SK-N-SH treated with all-trans-retinoic acid at 6 μM for 48 hours (cell line): Measurements from ENCODE around the gene APOL5.
"Not testable (repeated sequence)": the region's sequence is repeated elsewhere in the genome, so short reads cannot be mapped to it uniquely, and the experiment has no call there.

Source experiments
- ATAC-seq: fragments of 200-7000 bp; cut with Tn5 transposase; 3 replicates; pipeline ENCODE4 v1.9.1; 2020; ENCODE audit warnings: mild to moderate bottlenecking, moderate library complexity
- BACH2 ChIP-seq: fragments of 250-450 bp; sonication (Bioruptor Pico); IDR thresholded peaks from 2 replicates; pipeline ENCODE4 v1.9.0; 2021; ENCODE audit warnings: mild to moderate bottlenecking, borderline replicate concordance
- CREB5 ChIP-seq: fragments of 250-450 bp; sonication (Bioruptor Pico); IDR thresholded peaks from 2 replicates; pipeline ENCODE4 v1.5.1; 2020; ENCODE audit warnings: low read depth, mild to moderate bottlenecking, moderate library complexity
- CSDC2 ChIP-seq: fragments of 250-450 bp; sonication (Bioruptor Pico); IDR thresholded peaks from 2 replicates; pipeline ENCODE4 v1.5.0; 2020; ENCODE audit warnings: mild to moderate bottlenecking, moderate library complexity
- ESRRG ChIP-seq: fragments of 250-450 bp; sonication (Bioruptor Pico); IDR thresholded peaks from 2 replicates; pipeline ENCODE4 v1.6.1; 2021; ENCODE audit warnings: mild to moderate bottlenecking
- GLIS3 ChIP-seq: fragments of 250-450 bp; sonication (Bioruptor Pico); IDR thresholded peaks from 2 replicates; pipeline ENCODE4 v1.5.0; 2020; ENCODE audit warnings: mild to moderate bottlenecking, moderate library complexity
- ISL1 ChIP-seq: fragments of 250-450 bp; sonication (Bioruptor Pico); IDR thresholded peaks from 2 replicates; pipeline ENCODE4 v2.1.2; 2022; ENCODE audit warnings: mild to moderate bottlenecking, moderate library complexity
- PATZ1 ChIP-seq: fragments of 250-450 bp; sonication (Bioruptor Pico); IDR thresholded peaks from 2 replicates; pipeline ENCODE4 v1.8.0; 2020; ENCODE audit warnings: mild to moderate bottlenecking, moderate library complexity, borderline replicate concordance
- POU6F1 ChIP-seq: fragments of 250-450 bp; sonication (Bioruptor Pico); IDR thresholded peaks from 2 replicates; pipeline ENCODE4 v1.8.0; 2021; ENCODE audit warnings: low read depth, mild to moderate bottlenecking, moderate library complexity, borderline replicate concordance
- RARB ChIP-seq: fragments of 250-450 bp; sonication (Bioruptor Pico); IDR thresholded peaks from 2 replicates; pipeline ENCODE4 v1.8.0; 2021; ENCODE audit warnings: mild to moderate bottlenecking, moderate library complexity
- SNAI2 ChIP-seq: fragments of 250-450 bp; sonication (Bioruptor Pico); IDR thresholded peaks from 2 replicates; pipeline ENCODE4 v1.5.0; 2020; ENCODE audit warnings: mild to moderate bottlenecking, moderate library complexity
- TCF4 ChIP-seq: fragments of 250-450 bp; sonication (Bioruptor Pico); IDR thresholded peaks from 2 replicates; pipeline ENCODE4 v1.8.0; 2021; ENCODE audit warnings: mild to moderate bottlenecking, moderate library complexity, borderline replicate concordance
- TOX ChIP-seq: fragments of 250-450 bp; sonication (Bioruptor Pico); IDR thresholded peaks from 2 replicates; pipeline ENCODE4 v1.8.0; 2021; ENCODE audit warnings: mild to moderate bottlenecking, moderate library complexity, borderline replicate concordance
- ZC3H10 ChIP-seq: fragments of 250-450 bp; sonication (Bioruptor Pico); IDR thresholded peaks from 2 replicates; pipeline ENCODE4 v1.5.1; 2021; ENCODE audit warnings: mild to moderate bottlenecking, moderate library complexity
- ZFP3 ChIP-seq: fragments of 250-450 bp; sonication (Bioruptor Pico); IDR thresholded peaks from 2 replicates; pipeline ENCODE4 v1.5.0; 2020; ENCODE audit warnings: mild to moderate bottlenecking, moderate library complexity
- ZFP30 ChIP-seq: fragments of 450-650 bp; formaldehyde crosslinking; IDR thresholded peaks from 2 replicates; pipeline ENCODE4 v1.5.0; 2022; ENCODE audit warnings: mild to moderate bottlenecking, moderate library complexity
- ZNF565 ChIP-seq: fragments of 450-650 bp; formaldehyde crosslinking; conservative IDR thresholded peaks from 2 replicates; pipeline ENCODE4 v1.5.0; 2020; ENCODE audit warnings: low read depth, mild to moderate bottlenecking, moderate library complexity
- ZNF70 ChIP-seq: fragments of 450-650 bp; formaldehyde crosslinking; IDR thresholded peaks from 2 replicates; pipeline ENCODE4 v1.5.0; 2020; ENCODE audit warnings: mild to moderate bottlenecking, moderate library complexity
- ZNF8 ChIP-seq: fragments of 450-650 bp; formaldehyde crosslinking; IDR thresholded peaks from 2 replicates; pipeline ENCODE4 v1.5.0; 2020; ENCODE audit warnings: mild to moderate bottlenecking, moderate library complexity
- TF ChIP-seq, protein P1 (sequence below): fragments of 250-450 bp; sonication (Bioruptor Pico); IDR thresholded peaks from 2 replicates; pipeline ENCODE4 v1.5.1; 2021; ENCODE audit warnings: mild to moderate bottlenecking, moderate library complexity
- TF ChIP-seq, protein P2 (sequence below): fragments of 250-450 bp; sonication (Bioruptor Pico); IDR thresholded peaks from 2 replicates; pipeline ENCODE4 v1.5.0; 2020; ENCODE audit warnings: mild to moderate bottlenecking, moderate library complexity

The APOL5 gene, protein sequence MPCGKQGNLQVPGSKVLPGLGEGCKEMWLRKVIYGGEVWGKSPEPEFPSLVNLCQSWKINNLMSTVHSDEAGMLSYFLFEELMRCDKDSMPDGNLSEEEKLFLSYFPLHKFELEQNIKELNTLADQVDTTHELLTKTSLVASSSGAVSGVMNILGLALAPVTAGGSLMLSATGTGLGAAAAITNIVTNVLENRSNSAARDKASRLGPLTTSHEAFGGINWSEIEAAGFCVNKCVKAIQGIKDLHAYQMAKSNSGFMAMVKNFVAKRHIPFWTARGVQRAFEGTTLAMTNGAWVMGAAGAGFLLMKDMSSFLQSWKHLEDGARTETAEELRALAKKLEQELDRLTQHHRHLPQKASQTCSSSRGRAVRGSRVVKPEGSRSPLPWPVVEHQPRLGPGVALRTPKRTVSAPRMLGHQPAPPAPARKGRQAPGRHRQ

DNA sequence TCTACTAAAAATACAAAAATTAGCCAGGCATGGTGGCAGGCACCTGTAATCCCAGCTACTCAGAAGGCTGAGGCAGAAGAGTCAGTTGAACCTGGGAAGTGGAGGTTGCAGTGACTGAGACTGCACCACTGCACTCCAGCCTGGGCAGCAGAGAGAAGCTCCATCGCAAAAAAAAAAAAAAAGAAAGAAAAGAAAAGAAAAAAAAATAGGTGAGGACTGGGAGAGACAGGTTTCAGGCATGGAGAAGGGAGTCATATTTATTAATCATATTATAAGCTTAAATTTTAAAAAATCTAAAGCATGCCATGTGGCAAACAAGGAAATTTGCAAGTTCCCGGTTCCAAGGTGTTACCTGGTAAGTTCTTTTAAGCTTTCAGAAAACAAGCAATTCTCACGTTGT lies at the start of gene APOL5:
Gene APOL5 (plus strand): TSS at position 301 of the 400 bp plus-strand sequence. CDS start 0 bp downstream, at position 301.
- TF ChIP-seq TOX (CRISPR knock-in tag) (no peak), GLIS3 (CRISPR knock-in tag) (no peak), ESRRG (no peak), CSDC2 (CRISPR knock-in tag) (no peak), TCF4 (CRISPR knock-in tag) (no peak), CREB5 (CRISPR knock-in tag) (no peak), SNAI2 (CRISPR knock-in tag) (no peak), ZFP30 (CRISPR knock-in tag) (no peak), ZNF8 (CRISPR knock-in tag) (no peak), ZNF565 (no peak), ISL1 (CRISPR knock-in tag) (no peak), PATZ1 (no peak), BACH2 (no peak)
- TF ChIP-seq, protein P1, sequence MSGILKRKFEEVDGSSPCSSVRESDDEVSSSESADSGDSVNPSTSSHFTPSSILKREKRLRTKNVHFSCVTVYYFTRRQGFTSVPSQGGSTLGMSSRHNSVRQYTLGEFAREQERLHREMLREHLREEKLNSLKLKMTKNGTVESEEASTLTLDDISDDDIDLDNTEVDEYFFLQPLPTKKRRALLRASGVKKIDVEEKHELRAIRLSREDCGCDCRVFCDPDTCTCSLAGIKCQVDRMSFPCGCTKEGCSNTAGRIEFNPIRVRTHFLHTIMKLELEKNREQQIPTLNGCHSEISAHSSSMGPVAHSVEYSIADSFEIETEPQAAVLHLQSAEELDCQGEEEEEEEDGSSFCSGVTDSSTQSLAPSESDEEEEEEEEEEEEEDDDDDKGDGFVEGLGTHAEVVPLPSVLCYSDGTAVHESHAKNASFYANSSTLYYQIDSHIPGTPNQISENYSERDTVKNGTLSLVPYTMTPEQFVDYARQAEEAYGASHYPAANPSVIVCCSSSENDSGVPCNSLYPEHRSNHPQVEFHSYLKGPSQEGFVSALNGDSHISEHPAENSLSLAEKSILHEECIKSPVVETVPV (CRISPR knock-in tag) = no peak
- TF ChIP-seq, protein P2, sequence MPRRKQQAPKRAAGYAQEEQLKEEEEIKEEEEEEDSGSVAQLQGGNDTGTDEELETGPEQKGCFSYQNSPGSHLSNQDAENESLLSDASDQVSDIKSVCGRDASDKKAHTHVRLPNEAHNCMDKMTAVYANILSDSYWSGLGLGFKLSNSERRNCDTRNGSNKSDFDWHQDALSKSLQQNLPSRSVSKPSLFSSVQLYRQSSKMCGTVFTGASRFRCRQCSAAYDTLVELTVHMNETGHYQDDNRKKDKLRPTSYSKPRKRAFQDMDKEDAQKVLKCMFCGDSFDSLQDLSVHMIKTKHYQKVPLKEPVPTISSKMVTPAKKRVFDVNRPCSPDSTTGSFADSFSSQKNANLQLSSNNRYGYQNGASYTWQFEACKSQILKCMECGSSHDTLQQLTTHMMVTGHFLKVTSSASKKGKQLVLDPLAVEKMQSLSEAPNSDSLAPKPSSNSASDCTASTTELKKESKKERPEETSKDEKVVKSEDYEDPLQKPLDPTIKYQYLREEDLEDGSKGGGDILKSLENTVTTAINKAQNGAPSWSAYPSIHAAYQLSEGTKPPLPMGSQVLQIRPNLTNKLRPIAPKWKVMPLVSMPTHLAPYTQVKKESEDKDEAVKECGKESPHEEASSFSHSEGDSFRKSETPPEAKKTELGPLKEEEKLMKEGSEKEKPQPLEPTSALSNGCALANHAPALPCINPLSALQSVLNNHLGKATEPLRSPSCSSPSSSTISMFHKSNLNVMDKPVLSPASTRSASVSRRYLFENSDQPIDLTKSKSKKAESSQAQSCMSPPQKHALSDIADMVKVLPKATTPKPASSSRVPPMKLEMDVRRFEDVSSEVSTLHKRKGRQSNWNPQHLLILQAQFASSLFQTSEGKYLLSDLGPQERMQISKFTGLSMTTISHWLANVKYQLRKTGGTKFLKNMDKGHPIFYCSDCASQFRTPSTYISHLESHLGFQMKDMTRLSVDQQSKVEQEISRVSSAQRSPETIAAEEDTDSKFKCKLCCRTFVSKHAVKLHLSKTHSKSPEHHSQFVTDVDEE = no peak

GRCh38 chr22:35674335-35674734 lies 43.3 kb upstream of the APOL5 start:
- no peak for ATAC-seq
- TF ChIP-seq ZC3H10 (CRISPR knock-in tag) = no peak
- TF ChIP-seq RARB (CRISPR knock-in tag) = no peak
- no peak for TF ChIP-seq ZFP3 (CRISPR knock-in tag)
- no peak for TF ChIP-seq CREB5 (CRISPR knock-in tag)

More for the DNA sequence above, at the start of gene APOL5:
- ATAC-seq = no peak

- not testable (repeated sequence) for ATAC-seq
Measured at GRCh38 chr22:35676065-35676464, 41.6 kb upstream of the APOL5 start.

DNA sequence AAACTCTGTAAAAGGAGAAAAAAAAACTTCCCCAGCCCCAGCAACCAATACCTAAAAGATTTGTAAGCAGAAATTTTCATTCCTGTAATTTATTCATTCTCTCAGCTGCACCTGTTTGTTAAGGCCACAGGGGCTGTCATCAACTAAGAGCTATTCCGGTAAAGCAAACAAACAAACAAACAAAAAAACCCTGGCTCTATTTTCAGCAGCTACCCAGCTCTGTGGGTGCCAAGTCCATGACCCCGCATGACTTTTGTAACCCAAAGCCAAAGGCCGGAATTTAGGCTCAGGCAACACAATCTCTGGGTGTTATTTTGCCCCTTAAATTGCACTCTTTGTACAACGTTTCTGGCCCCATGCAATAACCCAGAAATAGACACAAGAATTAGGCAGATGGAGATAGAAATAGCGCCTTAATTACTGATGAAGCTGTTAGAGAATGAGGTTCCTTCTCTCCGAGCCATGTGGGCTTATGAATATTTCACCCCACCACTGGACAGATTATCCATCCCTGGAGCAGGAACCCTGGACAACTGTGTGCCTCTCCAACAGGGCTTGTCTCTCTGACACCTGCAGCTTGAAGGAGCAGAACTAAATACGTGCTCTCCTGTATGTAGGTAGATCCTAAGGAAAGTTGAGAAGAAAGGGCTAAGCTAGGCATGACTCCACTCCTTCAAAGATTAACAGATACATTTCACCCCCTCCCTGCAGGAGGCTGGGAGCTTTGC lies 40.0 kb upstream of the APOL5 start:
- ATAC-seq = no peak
- TF ChIP-seq PATZ1 (no peak), POU6F1 (CRISPR knock-in tag) (no peak), GLIS3 (CRISPR knock-in tag) (no peak), ZNF8 (CRISPR knock-in tag) (no peak), ZNF70 (CRISPR knock-in tag) (no peak), ZFP3 (CRISPR knock-in tag) (no peak)
